PC-9 (cell line): Measurements from ENCODE around the gene RYR3.

Source experiments
- CTCF ChIP-seq: fragments of 200-600 bp; sonication (generic); conservative IDR thresholded peaks from 2 replicates; pipeline ENCODE4 v1.6.1; 2017; ENCODE audit warnings: mixed run types, antibody characterized with exemption, mild to moderate bottlenecking, moderate library complexity
- EZH2 ChIP-seq: fragments of 200-600 bp; sonication (generic); IDR thresholded peaks from 2 replicates; pipeline ENCODE4 v1.8.0; 2017; ENCODE audit warnings: antibody characterized with exemption, low read depth

DNA sequence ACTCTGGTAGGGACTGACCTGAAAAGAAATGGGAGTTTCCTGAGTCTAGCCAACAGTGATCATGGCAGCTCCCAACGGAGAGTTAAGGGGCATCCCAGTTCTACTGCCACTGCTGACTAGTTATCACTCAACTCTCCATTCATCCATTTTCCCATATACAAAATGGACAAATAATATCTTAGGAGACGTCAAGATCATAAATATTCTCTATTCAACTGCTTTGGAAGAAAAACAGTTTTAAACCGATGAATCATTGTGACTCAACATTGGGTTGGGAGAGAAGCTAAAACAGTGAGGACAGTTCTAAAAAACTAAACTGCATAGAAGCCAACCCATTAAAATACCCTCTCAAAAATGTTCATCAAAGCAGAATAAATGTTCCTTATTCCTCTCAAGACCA is 600.0 kb downstream of the RYR3 start:
- TF ChIP-seq CTCF = no peak
- TF ChIP-seq EZH2 = no peak
